Esophagus squamous epithelium (tissue), 5 donors: ENCODE data around the gene ABCA1. TPM values are rescaled to one million over a fixed set of nuclear protein-coding genes. Genes with fewer than 3 reads are reported as not detected.

Source experiments
- DNase-seq: peaks from one replicate; lab custom pipeline; 2025; lab: John Stamatoyannopoulos, UW
- H3K27ac ChIP-seq, 4 donors: fragments of 200-600 bp; sonication (generic); one replicate each; pipeline ENCODE4 v1.5.1; 2016 to 2019; ENCODE audit warnings: mild to moderate bottlenecking in 1 of 4
- H3K27me3 ChIP-seq, 4 donors: fragments of 200-600 bp; sonication (generic); 1 replicate in 3 of 4; 2 replicates in 1 of 4; pipeline versions ENCODE4 v1.5.1 to v1.6.0; 2017 to 2021; ENCODE audit warnings: antibody characterized with exemption in 1 of 4
- H3K36me3 ChIP-seq, 3 donors: fragments of 200-600 bp; sonication (generic); one replicate each; pipeline ENCODE4 v1.5.1; 2016 to 2019
- H3K4me1 ChIP-seq, 3 donors: fragments of 200-600 bp; sonication (generic); one replicate each; pipeline ENCODE4 v1.5.1; 2017 to 2019
- H3K4me3 ChIP-seq, 4 donors: fragments of 200-600 bp; sonication (generic); 1 replicate in 3 of 4; 2 replicates in 1 of 4; pipeline ENCODE4 v1.5.1; 2016 to 2019; ENCODE audit warnings: mild to moderate bottlenecking in 2 of 4, moderate library complexity in 1 of 4
- H3K9me3 ChIP-seq, 3 donors: fragments of 200-600 bp; sonication (generic); one replicate each; pipeline ENCODE4 v1.5.1; 2016 to 2019
- CTCF ChIP-seq, 6 experiments: fragments of 450-650 bp in 4 of 6; fragments of 200-600 bp in 2 of 6; sonication (generic) in 2 of 6; IDR thresholded peaks; one replicate each; pipeline ENCODE4 v1.5.1; 2016 to 2019; ENCODE audit warnings: antibody characterized with exemption in 6 of 6, mild to moderate bottlenecking in 4 of 6, moderate library complexity in 4 of 6
- POLR2A ChIP-seq, 4 donors: fragments of 450-650 bp; IDR thresholded peaks; one replicate each; pipeline ENCODE4 v1.6.1; 2017; ENCODE audit warnings: antibody characterized with exemption in 4 of 4, mild to moderate bottlenecking in 4 of 4, moderate library complexity in 3 of 4
- WGBS, 2 donors: methylation state at CpG; one replicate each; pipeline ENCODE4 v1.1.5; 2018; 5-methylcytosine and 5-hydroxymethylcytosine counted together
- intact Hi-C: fragments of 100-400 bp; cut with DNase I; formaldehyde crosslinking; loops from one replicate; pipeline ENCODE4 v1.15.0; 2022
- total RNA-seq, 4 donors: library from RNA; depleted of rRNA; stranded (reverse); fragments of >200 nt; gene quantifications; one replicate each; pipeline ENCODE4 v1.1.0, GENCODE V29; 2016
- donor health status: DM: yes; HTN: yes; CAD: no.

The ABCA1 gene
- total RNA-seq, 4 donors from 2014 or later: 7.7 to 37.6 (median 23.3) TPM

- WGBS, 2 donors: 67 to 69% methylated on average over 1 of the region's 1 CpG
- no peaks in the 10 kb centered on the region for H3K27me3 ChIP-seq
- no peak for DNase-seq
- peaks cover 0 to 54% (median 0%) of the 10 kb centered on the region in 3 donors for H3K36me3 ChIP-seq
- TF ChIP-seq POLR2A (IDR thresholded peaks at IDR 0.05) (no peak), CTCF (IDR thresholded peaks at IDR 0.05) (no peak)
- peaks cover 25 to 71% (median 37%) of the 10 kb centered on the region in 3 donors for H3K4me1 ChIP-seq
- no peak overlapping the region for H3K4me3 ChIP-seq
- H3K9me3 ChIP-seq: no peaks in the 10 kb centered on the region
- peak overlapping the region; percentile 52 to 74 (median 71) for H3K27ac ChIP-seq
- intact Hi-C loops: loop anchor here (5.0 to 10.0 kb wide), 2 partner anchors 55 to 287 kb away; partner anchors contain the start of gene ABCA1
Observed at GRCh38 chr9:104869811-104870210, 58.1 kb downstream of the ABCA1 start.

- H3K4me3 ChIP-seq: no peak overlapping the region
- H3K4me1 ChIP-seq: peaks cover 29 to 75% (median 38%) of the 10 kb centered on the region in 3 donors
- intact Hi-C loops: loop anchor here (5.0 to 10.0 kb wide), 2 partner anchors 56 to 288 kb away; partner anchors contain the start of gene ABCA1
- H3K36me3 ChIP-seq: peaks cover 0 to 46% (median 0%) of the 10 kb centered on the region in 3 donors
- no peaks in the 10 kb centered on the region for H3K27me3 ChIP-seq
- no peak for DNase-seq
- 28 to 59% methylated on average over 8 to 11 of the region's 12 CpGs for whole genome bisulfite sequencing, 2 donors
- peak overlapping the region; percentile 52 to 74 (median 71) for H3K27ac ChIP-seq
- TF ChIP-seq CTCF (IDR thresholded peaks at IDR 0.05) (no peak), POLR2A (IDR thresholded peaks at IDR 0.05) (no peak)
- no peaks in the 10 kb centered on the region for H3K9me3 ChIP-seq
Observed at GRCh38 chr9:104868687-104869404, 59.1 kb downstream of the ABCA1 start.

- TF ChIP-seq POLR2A (IDR thresholded peaks at IDR 0.05): no peak
- TF ChIP-seq CTCF (IDR thresholded peaks at IDR 0.05): no peak
- no peaks in the 10 kb centered on the region for H3K9me3 ChIP-seq
- H3K27me3 ChIP-seq: no peaks in the 10 kb centered on the region
- no peak for DNase-seq
- peaks cover 0 to 46% (median 0%) of the 10 kb centered on the region in 3 donors for H3K36me3 ChIP-seq
- intact Hi-C loops: loop anchor here (5.0 to 10.0 kb wide), 2 partner anchors 57 to 289 kb away; partner anchors contain the start of gene ABCA1
- peaks cover 29 to 75% (median 33%) of the 10 kb centered on the region in 3 donors for H3K4me1 ChIP-seq
- H3K4me3 ChIP-seq: no peak overlapping the region
- 70 to 73% methylated on average over 8 of the region's 8 CpGs for WGBS, 2 donors
- H3K27ac ChIP-seq: peak overlapping the region in 3 of 4 donors; percentile 70 to 74 (median 72)
Observed at GRCh38 chr9:104868303-104868686, 59.7 kb downstream of the ABCA1 start.

GRCh38 chr9:104866191-104866590 is 61.8 kb downstream of the ABCA1 start:
- Histone ChIP-seq H3K27ac (no peak overlapping the region), H3K9me3 (no peaks in the 10 kb centered on the region), H3K36me3 (peaks cover 0 to 44% (median 0%) of the 10 kb centered on the region in 3 donors), H3K4me1 (peaks cover 23 to 67% (median 28%) of the 10 kb centered on the region in 3 donors), H3K4me3 (no peak overlapping the region), H3K27me3 (no peaks in the 10 kb centered on the region)
- no peak for TF ChIP-seq CTCF (IDR thresholded peaks at IDR 0.05)
- no peak for TF ChIP-seq POLR2A (IDR thresholded peaks at IDR 0.05)
- 100% methylated on average over 1 of the region's 1 CpG for whole genome bisulfite sequencing, 2 donors
- DNase-seq: no peak
- intact Hi-C loops: loop anchor here (5.0 to 10.0 kb wide), 2 partner anchors 59 to 291 kb away; partner anchors contain the start of gene ABCA1

GRCh38 chr9:104864675-104865104 is 63.3 kb downstream of the ABCA1 start:
- no peaks in the 10 kb centered on the region for H3K27me3 ChIP-seq
- H3K4me1 ChIP-seq: peaks cover 19 to 71% (median 36%) of the 10 kb centered on the region in 3 donors
- peaks cover 0 to 45% (median 0%) of the 10 kb centered on the region in 3 donors for H3K36me3 ChIP-seq
- H3K27ac ChIP-seq: peak overlapping the region in 3 of 4 donors; percentile 2 to 38 (median 37)
- WGBS, 2 donors: 53 to 70% methylated on average over 3 to 4 of the region's 5 CpGs
- intact Hi-C loops: loop anchor here (5.0 to 10.0 kb wide), 2 partner anchors 60 to 293 kb away; partner anchors contain the start of gene ABCA1
- DNase-seq: no peak
- H3K9me3 ChIP-seq: no peaks in the 10 kb centered on the region
- H3K4me3 ChIP-seq: no peak overlapping the region
- no peak for TF ChIP-seq POLR2A (IDR thresholded peaks at IDR 0.05)
- no peak for TF ChIP-seq CTCF (IDR thresholded peaks at IDR 0.05)
